ENCODE data around the gene NUF2.

GRCh38 chr1:163300568-163300967 is 21.2 kb upstream of the NUF2 start:
- no peak for TF ChIP-seq POLR2A (IDR thresholded peaks at IDR 0.05; ENCODE audit: low read length)
- no peak for TF ChIP-seq CTCF (IDR thresholded peaks at IDR 0.05)
- TF ChIP-seq RAD21 (conservative IDR thresholded peaks at IDR 0.05 in 1 of 2, IDR thresholded peaks at IDR 0.05 in 1 of 2), result no peak
- TF ChIP-seq, protein P1, sequence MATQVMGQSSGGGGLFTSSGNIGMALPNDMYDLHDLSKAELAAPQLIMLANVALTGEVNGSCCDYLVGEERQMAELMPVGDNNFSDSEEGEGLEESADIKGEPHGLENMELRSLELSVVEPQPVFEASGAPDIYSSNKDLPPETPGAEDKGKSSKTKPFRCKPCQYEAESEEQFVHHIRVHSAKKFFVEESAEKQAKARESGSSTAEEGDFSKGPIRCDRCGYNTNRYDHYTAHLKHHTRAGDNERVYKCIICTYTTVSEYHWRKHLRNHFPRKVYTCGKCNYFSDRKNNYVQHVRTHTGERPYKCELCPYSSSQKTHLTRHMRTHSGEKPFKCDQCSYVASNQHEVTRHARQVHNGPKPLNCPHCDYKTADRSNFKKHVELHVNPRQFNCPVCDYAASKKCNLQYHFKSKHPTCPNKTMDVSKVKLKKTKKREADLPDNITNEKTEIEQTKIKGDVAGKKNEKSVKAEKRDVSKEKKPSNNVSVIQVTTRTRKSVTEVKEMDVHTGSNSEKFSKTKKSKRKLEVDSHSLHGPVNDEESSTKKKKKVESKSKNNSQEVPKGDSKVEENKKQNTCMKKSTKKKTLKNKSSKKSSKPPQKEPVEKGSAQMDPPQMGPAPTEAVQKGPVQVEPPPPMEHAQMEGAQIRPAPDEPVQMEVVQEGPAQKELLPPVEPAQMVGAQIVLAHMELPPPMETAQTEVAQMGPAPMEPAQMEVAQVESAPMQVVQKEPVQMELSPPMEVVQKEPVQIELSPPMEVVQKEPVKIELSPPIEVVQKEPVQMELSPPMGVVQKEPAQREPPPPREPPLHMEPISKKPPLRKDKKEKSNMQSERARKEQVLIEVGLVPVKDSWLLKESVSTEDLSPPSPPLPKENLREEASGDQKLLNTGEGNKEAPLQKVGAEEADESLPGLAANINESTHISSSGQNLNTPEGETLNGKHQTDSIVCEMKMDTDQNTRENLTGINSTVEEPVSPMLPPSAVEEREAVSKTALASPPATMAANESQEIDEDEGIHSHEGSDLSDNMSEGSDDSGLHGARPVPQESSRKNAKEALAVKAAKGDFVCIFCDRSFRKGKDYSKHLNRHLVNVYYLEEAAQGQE (IDR thresholded peaks at IDR 0.05), result no peak
- no peak for TF ChIP-seq RARB (CRISPR knock-in tag; IDR thresholded peaks at IDR 0.05)
- TF ChIP-seq MAZ (IDR thresholded peaks at IDR 0.05; ENCODE audit: borderline replicate concordance, low read depth, low read length), result no peak
- no peak for TF ChIP-seq SMC3 (IDR thresholded peaks at IDR 0.05)
- TF ChIP-seq NPAS2 (CRISPR knock-in tag; IDR thresholded peaks at IDR 0.05; ENCODE audit: borderline replicate concordance), result no peak
- TF ChIP-seq MAX (IDR thresholded peaks at IDR 0.05), result no peak
- no peak for TF ChIP-seq CEBPB (IDR thresholded peaks at IDR 0.05)
